Stimulated activated CD4-positive, alpha-beta T cell treated with anti-CD3 and anti-CD28 coated beads, TNF-alpha, amount 100 ng/mL, for 4 hours (primary cell): ENCODE measurements around the gene OR5D13.

Experiments
- DNase-seq, 3 experiments: peaks; one replicate each; pipeline ENCODE4 v3.0.0-alpha.2; 2020; ENCODE audit warnings: low read depth in 3 of 3

The OR5D13 gene

DNA sequence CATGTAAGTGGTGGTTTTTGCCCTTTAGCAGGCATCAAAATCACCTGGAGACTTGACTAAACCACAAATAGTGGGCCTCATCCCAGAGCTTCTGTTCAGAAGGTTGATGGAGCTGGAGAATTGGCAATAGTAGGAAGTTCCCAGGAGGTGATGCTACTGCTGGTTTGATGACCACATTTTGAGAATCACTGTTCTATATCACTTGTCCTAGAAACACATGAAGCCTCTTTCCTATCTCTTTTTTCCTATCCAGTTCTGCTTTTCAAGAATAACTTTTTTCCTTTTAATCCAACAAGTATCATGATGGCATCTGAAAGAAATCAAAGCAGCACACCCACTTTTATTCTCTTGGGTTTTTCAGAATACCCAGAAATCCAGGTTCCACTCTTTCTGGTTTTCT lies at the start of gene OR5D13:
Gene OR5D13, plus strand, starts transcription at position 301 of the 400 bp plus-strand sequence. Its CDS starts 0 bp downstream, at position 301.
- DNase-seq, result no peak

DNA sequence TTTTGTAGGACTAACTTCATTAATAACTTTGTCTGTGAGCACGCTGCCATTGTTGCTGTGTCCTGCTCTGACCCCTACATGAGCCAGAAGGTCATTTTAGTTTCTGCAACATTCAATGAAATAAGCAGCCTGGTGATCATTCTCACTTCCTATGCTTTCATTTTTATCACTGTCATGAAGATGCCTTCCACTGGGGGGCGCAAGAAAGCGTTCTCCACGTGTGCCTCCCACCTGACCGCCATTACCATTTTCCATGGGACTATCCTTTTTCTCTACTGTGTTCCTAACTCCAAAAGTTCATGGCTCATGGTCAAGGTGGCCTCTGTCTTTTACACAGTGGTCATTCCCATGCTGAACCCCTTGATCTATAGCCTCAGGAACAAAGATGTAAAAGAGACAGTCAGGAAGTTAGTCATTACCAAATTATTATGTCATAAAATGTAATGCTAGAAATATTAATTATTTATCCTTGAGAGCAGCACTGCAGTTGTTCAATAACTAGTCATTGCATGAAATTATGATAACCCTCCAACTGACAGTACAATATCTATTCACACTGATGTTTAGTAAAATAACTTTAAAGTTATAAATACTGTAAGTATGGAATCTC lies 46.4 kb upstream of the OR5D13 start:
- no peak for DNase-seq

- DNase-seq, result no peak
Observed at GRCh38 chr11:55732936-55733335, 40.3 kb upstream of the OR5D13 start.

DNA sequence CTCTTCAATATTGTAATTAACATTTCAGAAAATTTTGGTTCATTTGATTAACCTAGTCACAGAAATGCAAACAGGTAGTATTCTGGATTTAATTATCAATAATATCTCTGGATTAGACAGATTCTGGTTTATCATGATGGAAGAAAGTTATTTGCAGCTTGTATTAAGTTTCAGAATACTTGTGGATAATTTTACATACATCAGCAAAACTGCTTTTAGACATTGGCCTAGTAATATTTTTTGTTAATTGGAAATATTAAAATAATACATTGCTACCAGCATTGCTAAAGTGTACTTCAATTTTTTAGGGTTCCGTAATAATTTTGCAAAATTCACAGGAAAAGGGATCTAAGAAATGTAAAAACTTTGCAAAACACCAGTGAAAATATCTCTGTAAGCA lies 18.4 kb downstream of the OR5D13 start:
- DNase-seq, result no peak

DNA sequence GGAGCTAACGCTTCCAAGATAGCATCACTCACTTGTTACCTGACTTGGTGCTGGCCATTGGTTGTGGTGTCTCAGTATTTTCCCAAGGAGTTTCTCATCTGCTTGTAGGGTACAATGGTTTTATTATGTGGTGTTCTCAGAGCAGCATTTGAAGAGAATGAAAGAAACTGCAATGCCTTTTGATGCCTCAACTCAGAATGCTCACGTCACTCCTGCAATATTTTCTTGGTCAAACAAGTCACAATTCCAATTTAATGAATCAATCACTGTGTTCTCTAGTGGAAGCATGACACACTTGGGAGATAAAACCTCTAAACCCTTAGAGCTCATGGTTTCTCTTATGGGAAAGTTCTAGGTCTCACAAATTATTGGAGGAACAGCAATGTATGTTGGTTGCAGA lies 20.1 kb downstream of the OR5D13 start:
- DNase-seq, result no peak

DNA sequence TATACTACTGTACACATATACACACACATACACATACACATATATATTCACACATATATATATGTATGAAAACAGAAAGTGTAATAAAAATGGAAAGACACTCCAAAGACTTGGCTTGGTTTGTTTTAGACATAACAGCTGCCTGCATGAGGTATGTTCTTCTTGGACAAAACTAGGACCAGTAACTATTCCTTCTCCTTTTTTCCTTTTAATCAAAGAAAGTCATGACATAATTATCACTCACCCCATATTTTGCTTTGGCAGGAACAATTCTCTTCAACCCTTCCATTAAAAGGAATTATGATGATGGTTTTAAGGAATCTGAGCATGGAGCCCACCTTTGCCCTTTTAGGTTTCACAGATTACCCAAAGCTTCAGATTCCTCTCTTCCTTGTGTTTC lies 22.0 kb downstream of the OR5D13 start, which contains the start of gene OR5D14:
Gene OR5D14, plus strand, starts transcription at position 301 of the 400 bp plus-strand sequence. Its CDS starts 0 bp downstream, at position 301.
- no peak for DNase-seq

DNA sequence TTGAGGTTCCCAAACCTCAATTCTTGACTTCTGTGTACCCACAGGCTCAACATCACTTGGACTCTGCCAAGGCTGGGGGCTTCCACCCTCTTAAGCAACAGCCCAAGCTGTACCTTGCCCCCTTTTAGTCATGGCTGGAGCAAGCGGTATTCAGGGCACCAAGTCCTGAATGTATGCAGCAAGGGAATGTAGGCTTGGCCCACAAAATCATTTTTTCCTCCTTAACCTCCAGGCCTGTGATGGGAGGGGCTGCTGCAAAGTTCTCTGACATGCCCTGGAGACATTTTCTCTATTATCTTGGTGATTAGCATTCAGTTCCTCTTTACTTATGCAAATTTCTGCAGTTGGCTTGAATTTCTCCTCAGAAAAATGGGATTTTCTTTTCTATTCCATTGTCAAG lies 33.0 kb downstream of the OR5D13 start:
- no peak for DNase-seq

- no peak for DNase-seq
Observed at GRCh38 chr11:55811067-55811466, 37.8 kb downstream of the OR5D13 start, which contains the start of gene OR5L1. Gene OR5L1, plus strand, starts transcription at chr11:55811367. Its CDS starts 100 bp downstream, at chr11:55811467.

DNA sequence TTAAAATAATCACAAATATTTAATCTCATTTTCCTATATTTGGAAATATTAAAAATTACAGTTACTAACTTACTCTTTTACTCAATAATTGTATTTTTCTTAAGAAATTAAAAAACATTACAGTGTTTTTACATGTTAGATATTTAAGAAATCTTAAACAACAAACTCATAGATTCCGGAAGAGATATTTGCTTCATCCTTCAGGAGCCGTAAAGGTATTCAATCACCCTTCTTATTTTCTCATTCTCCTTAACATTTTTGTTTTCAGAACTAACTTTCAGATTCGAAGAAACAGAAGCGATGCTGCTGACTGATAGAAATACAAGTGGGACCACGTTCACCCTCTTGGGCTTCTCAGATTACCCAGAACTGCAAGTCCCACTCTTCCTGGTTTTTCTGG lies 46.1 kb downstream of the OR5D13 start, which contains the start of gene OR5D18:
Gene OR5D18, plus strand, starts transcription at position 301 of the 400 bp plus-strand sequence. Its CDS starts 0 bp downstream, at position 301.
- DNase-seq, result no peak
